NCI-H146 treated with DMSO at 0.1 percent for 48 hours (cell line): Measurements from ENCODE around the gene CELF6.
"Not testable (repeated sequence)": the region's sequence is repeated elsewhere in the genome, so short reads cannot be mapped to it uniquely, and the experiment has no call there.

Experiments used
- DNase-seq: peaks from one replicate; lab custom pipeline; 2025; ENCODE audit not compliant: unreplicated experiment; lab: John Stamatoyannopoulos, UW

CELF6 gene

DNA sequence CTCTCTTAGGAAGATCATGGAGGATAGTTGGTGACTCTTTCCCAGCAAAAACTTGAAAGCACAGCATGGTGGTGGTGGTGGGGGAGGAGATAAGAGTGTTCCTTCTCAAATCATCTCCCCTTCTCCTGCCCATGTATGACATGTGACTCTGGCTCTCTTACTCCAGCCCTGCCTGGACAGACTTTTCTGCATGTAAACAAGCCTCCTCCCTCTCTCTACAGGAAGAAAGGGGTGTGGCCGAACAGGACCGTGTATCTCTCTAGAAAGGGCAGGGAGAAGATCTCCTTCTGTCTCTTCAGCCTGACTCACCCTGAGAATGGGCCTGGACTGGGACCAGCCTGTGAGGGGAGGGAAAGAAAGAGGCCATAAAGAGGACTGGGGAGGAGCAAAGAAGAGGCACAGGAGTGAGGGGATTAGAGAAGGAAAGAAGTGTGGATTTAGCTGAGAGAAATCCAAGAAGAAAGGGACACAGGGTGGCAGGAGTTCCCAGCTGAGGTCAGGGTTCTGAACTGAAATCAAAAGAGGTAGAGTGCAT, 1.5 kb downstream of the CELF6 start:
- DNase-seq = no peak

DNA sequence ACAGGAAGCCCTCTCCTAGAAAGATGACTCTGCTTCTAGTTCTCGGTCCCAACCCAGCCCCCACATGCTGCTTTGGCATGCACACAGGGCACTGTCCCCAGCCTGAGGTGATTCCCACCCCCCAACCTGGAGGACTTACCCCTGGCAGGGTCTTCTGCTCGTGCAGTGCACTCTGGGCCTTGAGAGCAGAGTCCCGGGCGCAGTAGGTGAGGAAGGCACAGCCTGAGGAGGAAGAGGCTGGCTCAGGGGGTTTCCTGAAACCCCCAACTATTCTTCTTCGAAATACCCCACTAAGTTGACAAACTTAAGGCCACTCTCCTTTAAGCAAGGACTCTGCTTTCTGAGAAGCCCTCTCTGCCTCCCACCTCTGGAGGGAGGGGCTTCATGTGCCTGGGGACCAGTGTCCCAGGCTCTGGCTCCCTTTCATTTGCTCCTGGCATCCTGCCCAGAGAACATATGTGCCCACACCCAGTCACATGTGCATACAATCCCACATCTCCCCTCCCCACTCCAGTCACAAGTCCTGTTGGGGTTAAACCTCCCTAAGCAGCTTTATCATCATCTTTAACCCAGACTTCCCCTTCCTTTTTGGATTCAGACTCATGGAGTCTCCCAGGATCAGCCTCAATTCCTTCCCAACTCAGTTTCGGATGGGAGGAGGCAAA, 4.1 kb downstream of the CELF6 start:
- DNase-seq = no peak

DNA sequence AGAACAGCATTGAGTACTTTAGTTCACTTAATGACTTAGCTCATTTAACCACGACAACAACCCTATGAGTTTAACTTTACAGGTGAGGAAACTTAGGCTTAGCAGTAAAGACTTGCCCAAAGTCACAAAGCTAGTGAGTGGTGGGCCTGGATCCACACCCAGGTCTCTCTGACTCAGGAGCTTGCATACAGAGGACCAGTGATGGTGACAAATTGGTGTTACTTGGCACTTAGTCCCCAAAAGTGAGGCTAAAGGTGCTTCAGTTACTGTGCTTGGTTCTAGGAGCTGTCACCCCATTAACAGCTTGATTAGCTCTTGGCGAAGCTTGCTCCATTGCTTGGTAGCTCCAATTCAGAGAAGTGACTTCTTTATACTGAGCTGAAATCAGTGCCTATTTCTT, 6.1 kb downstream of the CELF6 start:
- no peak for DNase-seq

DNA sequence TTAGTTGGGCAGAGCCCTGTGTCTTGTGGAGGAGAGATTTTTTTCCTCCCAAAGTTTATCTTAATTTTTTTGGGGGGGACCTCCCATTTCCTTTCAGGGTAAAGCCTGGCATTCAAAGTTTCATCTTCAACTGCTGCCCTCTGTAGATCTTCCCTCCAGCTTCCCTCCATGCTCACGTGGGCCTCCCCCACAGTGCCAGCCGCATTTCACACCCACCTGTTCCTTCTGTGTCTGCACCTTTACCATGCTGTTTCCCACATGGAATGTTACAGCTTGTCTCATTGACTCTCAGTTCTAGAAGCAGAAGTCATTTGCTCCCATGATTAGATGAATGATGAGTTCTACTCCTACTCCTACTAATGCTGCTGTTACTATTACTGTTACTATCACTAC, 6.5 kb downstream of the CELF6 start:
- no peak for DNase-seq

DNA sequence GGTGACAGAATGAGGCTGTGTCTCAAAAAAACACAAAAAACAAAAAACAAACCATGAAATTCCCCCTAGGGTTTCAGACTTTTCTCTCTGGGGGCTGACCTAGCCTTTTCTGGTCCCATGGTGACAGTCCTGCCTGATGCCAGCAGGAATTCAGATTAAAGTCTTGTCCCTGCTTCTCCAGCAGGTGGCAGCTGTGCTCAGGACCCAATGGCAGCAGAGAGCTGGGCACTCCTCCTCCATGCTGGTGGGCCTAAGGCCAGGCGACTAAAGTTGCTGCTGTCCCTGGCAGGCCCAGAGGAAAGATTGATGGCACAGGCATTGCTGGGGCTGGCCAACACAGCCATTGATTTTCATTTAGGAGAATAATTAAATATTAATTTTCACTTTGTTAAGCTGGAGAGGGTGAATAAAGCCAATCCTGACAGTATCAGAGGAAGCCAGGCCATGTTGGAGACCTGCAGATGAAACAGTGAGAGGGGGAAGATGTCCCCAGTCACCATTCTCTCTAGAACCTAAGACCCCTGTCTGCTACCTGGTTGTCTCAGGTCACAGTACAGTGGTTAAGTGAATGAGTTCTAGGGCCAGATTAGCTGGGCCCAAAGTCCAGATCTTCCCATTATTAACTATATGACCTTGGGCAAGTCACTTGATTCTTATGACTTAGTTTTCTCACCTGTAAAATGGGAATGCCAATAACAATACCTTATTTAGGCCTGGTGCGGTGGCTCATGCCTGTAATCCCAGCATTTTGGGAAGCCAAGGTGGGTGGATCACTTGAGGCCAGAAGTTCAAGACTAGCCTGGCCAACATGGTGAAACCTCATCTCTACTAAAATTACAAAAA, 7.1 kb downstream of the CELF6 start:
- peak; percentile 4 for DNase-seq

DNA sequence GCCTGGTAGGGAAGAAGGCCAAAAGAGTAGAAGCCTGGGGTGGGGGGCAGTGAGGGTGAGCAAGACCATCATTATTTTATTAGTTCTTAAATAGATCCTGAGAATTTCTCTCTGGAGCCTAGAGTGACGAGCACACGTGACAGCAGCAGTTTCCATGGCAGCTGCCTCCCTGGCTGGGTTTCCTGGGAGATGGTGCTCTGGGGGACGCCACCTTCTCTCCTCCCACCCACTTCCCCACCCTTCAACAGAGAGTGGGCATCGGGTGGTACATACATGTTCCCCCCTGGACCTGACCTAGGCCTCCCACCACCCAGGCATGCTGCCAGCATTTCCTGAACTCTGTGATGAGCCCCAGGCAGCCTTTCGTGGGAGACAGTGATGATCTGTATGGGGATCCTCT, 12.9 kb downstream of the CELF6 start:
- DNase-seq = no peak

DNA sequence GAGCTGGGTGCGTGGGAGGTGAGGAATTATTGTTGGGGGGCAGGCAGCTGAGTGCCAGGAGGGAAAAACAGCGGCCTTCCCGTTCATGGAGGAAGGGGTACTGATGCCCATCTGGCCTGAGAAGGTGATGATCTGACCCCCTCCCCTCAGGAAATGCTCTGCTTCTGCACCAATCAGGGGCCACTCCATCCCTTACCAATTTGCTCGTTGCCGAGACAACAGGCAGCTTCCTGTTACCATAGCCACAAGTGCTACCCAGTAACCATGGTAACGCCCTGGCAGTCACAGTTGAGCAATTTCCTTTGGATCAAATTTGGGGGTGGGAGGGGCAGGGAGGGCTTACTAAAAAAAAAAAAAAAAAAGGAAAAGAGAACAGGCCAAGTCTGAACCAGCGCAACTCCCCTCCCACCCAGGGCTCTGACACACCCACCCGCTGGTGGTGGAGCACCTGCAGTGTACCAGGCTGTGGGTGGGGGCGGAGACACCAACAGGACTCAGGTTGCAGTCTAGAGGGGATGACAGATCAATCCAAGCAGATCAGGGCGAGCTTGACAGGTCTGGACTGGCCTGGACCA, 13.7 kb downstream of the CELF6 start:
- DNase-seq = peak; percentile 33

DNA sequence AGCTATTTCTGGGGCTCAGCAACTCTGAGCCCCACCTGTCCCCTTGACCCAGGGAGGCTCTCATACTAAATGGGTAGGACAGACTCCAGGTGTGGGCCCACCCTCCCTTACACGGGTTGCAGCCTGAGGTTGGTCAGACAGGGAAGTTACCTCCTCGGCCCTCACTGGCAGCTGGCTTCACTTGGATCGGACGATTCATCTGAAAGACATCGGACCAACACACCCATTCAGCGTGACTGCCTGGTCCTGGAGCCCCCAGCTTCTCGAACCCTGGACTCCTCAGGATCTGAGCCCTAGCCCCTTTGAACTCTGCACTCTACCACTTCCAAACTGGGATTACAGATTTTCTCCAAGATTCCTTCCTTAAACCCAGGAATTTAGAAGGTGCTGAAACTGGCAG, 15.4 kb downstream of the CELF6 start:
- DNase-seq = no peak

DNA sequence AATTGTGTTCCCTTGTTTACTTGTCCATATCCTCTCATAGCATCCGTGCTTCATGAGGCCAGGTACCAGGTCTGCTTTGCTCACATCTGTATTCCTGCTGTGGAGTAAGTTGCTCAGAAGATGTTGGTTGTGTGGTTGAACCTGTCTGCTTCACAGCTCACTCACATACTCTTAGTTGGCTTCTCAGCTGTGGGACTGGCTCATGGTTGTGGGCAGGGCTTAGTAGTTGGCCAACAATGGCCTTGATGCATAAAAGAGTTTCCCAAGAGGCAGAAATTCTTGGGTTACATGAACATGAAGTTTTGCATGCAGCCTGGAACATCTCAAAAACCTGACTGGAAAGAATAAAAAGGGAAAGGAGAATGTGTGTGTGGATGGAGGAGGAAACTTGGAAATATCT, 17.0 kb downstream of the CELF6 start:
- DNase-seq = no peak

DNA sequence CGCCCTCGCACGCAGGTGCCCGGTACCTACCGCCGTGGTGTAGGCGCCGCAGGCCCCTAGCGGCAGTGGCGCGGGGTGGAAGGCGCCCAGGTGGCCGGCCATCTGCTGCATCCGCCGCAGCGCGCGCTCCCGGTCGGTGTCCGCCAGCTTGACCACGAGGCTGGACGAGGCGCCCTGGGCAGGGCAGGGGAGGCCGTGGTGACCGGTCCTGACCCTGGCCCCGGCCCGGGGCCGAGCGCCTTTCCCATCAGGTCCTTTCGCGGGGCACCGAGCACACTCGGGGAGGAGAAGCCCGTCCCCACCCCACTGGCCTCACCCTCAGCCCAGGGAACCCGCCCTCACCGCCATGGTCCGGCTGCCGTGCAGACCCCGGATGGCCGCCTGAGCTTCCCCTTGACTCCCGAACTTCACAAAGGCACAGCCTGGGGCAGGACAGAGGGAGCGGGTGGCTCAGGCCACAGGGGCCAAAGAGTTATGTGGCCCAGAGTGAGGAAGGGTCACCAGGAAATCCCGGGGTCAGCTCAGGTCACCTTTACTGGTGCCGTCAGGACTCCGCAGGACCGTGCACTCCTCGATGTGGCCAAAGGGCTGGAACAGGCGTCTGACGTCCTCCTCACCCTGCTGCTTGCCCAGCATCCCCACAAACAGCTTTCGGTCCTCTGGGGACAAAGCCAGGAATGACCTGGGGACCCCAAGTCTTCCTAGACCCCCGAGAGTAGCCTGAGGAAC, 30.2 kb downstream of the CELF6 start:
- no peak for DNase-seq

DNA sequence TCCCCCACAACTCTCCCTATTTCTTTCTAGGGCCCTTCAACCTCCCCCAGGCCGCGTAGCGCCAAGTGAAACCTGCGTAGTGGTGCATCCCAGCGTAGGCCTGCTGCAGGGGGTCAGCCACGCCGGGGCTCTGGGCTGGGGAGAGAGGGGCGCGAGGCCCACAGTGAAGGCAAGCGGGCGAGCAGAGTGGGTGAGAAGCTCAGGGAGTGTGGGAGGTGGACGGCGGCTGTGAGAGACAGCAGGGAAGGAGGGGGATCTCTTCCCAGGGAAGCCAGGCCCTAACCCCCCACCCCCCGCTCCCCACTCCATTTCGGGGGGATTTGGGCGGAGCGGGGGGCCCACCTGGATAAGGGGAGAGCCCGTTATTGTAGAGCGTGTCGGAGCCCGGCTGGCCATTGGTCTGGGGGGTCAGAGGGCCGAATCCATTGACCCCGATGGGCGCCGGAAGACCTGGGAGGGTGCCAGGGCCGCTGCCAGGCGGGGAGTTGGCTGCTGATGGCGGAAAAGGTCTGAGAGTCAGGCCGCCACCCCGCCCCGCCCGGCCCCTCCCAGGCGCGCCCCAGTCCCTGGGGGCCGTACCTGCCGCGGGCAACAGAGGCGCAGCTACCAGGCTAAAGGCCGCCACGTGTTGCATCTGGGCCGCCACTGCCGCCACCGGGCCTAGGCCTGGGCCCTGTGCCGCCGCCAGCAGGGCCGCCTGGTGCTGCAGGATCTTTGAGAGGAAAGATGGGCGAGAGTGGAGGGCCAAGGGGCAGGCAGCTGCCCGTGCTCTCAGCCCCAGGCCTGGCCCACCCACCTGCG, 31.0 kb downstream of the CELF6 start:
- no peak for DNase-seq

DNA sequence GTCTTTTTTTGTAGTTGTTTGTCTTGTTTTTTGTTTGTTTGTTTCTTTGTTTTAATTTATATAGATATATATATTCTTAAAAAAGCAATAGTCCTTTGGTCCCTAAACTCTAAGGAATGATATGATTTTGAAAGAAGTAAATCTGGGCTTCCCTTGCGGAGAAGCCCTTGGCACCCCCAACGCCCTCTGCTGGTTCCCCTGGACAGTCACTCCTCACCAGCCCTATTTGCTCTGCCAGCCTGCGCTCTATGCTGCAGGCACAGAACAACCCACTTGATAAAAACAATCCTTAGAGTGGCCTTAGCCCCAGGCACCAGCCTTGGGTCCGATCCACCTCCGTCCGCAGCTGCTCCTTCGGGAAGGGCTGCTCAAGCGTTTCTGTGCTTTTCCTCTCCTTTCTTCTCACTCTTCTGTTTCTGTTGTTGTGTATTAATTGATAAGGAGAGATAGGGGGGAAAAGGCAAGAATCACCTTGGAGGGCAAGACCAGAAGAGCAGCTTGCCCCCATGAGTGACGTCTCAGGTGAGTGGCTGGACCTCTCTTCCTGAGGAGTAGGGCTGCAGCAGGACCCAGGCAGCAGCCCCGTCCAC, 33.9 kb downstream of the CELF6 start:
- peak; percentile 2 for DNase-seq

DNA sequence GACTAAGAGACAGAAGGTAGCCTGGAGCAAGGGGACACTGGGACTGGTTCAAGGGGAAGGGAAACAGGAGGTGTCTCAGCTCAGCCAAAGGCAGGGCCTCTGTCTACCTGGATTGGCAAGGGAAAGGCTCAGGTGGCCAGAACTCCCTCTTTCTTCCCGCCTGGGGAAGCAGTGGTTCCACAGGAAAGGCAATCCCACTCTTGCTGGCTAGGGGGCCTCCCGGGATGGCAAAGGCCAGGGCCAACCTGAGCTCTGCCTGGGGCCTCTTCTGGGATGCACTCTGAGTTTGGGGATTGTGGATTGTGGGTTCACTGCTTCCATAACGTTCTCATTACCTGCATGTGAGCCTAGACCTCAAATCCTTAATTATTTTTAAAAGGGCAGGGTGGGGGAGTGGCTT, 34.6 kb downstream of the CELF6 start:
- no peak for DNase-seq

DNA sequence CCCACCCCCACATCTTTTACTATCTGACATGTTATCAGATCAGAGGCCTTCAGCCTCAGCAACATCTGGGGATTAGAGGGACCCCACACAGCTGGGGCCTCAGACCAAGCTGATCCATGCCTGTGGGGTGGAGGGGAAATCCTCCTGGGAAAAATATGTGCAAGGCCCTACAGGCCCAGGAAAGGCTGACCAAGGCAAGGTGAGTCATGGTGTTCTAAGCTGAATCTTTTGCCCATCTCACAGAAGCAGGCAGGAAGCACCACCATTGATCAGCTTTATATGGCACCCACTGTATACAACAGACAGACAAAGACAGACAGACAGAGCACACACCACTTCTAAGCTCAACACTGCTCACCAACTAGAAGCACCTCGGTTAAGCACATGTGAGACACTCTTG, 35.2 kb downstream of the CELF6 start:
- DNase-seq = no peak

DNA sequence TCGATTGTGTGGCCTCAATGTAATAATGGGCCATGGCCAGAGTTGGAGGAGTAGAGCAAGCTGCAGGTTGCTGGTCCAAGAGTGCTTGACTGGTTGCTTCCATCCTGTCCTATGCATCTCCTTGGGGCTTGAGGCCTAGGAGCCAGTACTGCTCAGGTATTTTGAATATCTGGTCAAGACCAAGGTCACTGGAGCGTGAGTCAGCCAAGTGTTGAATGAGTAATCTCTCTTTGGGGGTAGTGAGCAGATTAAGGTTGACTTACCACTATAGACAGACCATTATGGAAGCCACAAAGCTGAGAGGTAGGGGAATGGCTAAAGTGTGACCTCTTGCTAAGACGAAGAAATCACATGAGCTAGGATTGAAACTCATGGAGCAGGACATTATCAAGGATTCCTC, 38.2 kb downstream of the CELF6 start:
- no peak for DNase-seq

DNA sequence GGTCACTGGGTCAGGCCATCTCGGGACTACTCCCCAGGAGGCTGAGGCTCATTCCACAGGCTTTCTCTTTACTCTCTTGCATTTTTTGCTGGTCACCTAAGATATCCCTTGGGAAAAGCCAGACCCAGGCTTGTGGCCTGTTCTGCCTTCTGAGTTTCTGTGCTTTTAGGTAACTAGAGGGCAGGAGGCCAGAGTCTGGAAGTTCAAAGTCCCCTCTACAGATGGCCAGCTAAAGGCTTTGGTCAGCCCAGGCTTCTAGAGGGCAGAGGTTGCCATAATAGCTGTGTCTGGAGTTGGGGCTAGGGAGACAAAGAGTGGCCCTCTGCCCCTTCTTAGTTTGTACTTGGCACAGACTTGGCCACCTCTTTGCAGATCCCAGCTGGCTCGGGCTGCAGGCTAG, 39.2 kb downstream of the CELF6 start:
- DNase-seq = no peak

DNA sequence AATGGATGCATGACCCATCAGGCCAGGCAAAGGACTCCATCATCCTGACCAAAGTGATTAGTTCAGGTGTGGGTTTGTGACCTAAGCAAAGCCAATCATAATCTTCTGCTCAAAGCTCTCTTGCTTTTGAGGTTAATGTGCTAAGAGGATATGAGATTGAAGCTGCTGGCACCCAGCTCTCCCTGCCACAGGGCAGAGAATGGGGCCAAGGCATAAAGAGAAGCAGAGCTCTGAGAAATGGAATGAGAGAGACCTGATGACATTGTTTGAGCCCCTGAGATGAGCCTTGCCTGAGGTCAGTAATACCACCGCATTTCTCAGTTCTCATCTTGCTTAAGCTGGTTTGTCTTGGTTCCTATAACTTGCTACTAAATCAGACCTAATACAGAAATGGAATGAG, 41.2 kb downstream of the CELF6 start:
- no peak for DNase-seq

DNA sequence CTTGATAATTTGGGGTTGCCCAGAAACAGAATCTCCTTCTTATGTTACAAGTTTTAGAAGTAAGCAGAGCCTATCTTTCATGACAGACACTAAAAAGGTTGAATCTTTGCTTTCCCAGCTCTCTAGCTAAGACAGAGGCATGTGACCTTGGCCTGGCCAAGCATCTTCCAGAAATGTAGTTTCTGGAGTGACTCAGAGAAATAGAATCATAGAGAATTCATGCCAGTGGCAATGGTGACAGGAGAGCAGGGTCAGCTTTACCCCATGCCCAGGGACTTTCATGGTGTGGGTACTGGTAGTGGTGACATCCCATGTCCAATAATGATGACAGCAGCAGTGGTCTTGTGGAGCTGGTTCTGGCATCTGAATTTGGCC, 43.6 kb downstream of the CELF6 start:
- no peak for DNase-seq

DNA sequence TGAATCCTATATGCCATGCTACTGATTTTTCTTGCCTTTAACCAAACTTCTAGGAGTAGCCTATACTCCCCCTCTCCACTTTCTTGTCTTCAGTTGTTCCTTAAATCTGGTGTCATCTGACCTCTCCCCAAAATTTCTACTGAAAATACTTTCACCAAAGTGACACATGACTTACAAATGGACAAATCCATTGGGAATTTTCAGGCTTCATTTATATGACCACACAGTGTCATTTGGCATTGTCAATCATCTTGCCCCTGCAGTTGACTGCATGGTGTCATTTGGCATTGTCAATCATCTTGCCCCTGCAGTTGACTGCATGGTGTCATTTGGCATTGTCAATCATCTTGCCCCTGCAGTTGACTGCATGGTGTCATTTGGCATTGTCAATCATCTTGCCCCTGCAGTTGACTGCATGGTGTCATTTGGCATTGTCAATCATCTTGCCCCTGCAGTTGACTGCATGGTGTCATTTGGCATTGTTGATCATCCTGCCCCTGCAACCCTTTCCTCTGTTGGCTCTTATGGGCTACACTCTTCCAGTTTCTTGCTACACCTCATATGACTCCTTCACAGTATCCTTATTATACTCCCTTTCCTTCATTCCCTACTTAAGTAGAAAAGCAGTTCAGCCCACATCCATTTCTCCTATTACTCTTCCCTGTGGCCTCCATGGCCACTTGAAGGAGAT, 44.2 kb downstream of the CELF6 start:
- not testable (repeated sequence) for DNase-seq

DNA sequence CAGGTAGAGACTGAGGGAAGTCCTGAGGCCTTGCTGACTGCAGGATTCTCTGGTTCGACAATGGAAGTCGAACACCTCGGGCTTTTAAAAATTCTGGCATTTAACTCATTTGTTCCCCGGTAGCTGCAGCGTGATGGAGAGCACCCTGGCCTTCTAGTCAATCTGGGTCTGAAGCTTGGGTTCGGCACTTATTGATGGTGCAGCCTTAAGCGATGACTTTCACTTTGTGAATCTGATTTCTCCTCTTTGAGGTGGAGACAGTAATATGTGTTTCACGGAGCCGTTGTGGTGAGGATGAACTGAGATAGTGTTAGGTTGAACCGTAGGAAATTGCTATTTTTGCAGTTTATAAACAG, 47.0 kb downstream of the CELF6 start:
- DNase-seq = no peak
